ENCODE measurements around the gene PKMYT1.
A peak's percentile ranks its signal among the peaks of the same experiment; 100 is the strongest.

PKMYT1 gene

DNA sequence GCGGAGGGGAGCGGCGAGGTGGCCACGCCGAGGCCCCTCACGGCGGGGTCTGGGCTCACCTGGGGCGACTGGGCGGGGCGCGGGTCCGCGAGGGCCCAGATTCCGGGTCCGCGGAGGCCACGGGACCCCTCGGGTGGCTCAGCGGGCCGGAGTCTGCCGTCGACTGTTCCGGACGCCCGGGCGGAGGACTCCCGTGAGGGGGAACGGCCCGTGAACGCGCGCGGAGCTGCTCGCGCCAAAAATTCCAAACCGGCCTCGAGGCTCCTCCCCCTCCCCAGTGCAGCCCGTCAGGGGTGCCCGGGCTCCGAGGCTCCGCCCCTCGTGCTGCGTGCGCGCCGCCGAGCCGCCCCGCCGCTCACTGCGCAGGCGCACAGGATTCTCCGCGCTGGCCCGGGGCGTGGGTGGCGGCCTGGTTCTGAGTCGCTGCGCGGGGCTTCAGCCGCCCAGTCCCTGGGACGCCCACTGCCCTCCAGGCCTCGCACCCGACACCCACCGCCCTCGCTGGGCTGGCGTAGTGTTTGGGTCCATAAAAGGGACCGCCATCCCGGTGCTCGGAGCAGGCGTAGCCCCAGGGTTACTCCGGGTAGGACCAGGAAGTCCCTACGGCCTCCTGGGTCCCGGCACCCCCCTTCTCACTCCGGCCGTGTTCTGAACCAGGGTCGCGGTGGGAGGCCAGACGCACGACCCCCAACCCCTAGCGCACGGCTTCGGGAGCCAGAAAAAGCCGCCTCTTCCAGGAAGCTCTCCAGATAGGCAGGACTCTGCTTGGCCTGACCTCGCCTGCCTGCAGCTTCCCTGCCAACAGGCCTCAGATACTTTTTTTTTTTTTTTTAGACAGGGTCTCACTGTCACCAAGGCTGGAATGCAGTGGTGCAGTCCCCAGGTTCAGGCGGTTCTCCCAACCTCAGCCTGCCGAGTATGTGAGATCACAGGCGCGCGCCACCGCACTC is at the start of gene PKMYT1:
PKMYT1 (minus strand) TSS at position 220 of the 950 bp plus-strand sequence. CDS start 789 bp downstream, outside the sequence.
- peak; percentile 97 for DNase-seq

DNA sequence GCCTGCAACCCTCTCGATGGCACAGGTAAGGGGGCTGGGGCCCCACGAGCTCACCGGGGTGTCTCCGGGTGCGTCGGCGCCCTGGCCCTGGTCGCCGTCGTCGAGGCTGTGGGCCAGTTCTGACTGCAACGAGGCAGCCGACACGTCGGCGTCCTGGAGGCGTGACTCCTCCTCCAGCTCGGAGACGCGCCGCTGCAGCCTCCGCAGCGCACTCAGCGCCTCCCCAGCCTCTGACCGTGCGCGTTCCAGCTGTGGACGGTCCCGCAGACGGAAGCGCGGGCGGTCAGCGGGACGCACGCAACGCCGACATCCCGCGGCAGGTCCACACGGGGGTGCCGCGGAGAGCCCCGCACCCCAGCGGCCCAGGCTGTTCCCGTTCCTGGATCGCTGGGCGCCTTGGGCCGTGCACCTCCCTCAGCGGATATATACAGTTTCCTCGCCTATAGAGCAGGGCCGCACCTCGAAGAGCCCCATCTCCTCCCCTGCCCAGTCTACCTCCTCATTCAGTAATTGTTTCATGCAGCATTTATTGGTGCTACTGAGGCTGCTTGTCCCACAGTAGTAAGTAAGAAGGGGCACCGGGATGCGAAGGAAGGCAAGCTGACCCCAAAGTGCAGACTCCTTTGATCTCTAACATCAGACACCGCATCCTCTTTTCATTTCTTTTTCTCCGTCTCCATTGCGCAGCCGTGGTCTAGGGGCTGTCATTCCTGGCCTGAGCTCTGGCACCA is 49.4 kb upstream of the PKMYT1 start:
- DNase-seq = peak; percentile 74

DNA sequence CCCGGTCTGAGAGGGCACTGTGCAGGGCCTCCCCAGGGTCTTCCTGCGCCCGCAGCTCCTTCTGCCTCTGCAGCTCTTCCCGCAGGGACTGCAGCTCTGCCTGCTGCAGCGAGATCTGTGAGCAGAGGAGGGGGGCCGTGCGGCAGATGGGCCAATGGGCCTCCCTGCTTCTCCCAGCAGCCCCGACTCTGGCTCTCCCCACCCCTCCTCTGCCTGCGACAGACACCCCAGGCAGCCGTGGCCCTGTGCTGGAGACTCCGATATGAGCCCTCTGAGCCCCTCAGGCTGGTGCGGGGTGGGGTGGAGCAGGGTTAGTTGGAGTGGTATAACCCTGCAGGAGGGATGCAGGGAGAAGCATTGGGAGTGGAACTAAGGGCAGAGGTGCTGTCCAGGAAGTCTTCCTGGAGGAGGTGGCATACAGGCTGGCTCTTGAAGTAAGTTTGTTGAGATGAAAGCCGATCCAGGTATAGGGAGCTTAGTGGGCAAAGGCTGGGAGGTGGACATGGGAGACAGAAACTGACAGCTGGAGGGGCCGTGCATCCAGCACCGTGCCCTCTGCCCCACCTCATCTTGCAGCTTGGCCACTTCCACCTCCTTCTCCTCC is 48.6 kb upstream of the PKMYT1 start:
- no peak for DNase-seq

DNA sequence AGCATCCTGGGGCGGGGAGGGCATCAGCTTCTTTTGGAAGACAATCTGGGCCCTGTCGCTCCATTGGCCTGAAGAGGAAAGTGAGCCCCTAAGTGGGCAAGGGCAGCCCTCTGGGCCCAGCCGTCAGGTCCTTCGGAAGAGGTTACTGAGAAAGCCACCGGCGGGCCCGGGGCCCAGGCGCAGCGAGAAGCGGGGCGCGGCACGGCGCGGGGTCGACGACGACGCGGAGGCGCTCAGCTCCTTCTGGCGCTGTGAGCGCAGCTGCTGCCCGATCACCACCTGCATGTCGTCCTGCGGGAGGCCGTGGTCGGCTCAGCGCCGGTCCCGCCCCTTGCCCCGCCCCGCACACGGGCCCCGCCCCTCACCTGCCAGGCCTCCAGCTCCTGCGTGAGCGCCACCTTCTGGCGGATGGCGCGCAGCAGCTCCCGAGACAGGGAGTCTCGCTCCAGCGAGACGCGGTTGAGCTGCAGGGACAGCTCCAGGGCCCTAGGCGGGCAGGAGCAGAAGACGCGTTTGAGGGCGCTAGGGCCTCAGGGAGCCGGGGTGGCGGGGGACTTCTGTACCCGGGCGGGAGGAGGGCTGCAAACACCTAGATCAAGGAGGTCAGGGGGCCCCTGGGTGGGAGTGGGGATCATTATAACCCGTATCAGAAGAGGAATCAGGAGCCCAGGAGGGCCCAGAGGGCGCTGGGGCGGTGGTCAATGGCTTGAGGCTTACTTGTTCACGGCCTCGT is 47.9 kb upstream of the PKMYT1 start:
- DNase-seq = peak; percentile 97

DNA sequence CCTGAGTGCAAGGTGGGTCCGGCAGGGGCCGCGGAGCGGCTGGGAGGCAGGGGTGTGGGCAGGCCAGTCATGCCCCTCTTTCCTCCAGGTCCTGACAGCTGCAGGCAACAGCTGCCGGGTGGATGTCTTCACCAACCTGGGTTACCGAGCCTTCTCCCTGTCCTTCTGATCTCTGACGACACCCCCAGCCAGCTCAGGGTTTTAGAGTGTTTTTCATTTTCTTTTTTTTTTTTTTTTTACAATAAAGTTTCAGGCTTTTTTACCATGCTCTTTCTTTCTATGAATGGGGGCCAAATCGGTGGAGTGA is 47.2 kb upstream of the PKMYT1 start:
- DNase-seq = no peak

DNA sequence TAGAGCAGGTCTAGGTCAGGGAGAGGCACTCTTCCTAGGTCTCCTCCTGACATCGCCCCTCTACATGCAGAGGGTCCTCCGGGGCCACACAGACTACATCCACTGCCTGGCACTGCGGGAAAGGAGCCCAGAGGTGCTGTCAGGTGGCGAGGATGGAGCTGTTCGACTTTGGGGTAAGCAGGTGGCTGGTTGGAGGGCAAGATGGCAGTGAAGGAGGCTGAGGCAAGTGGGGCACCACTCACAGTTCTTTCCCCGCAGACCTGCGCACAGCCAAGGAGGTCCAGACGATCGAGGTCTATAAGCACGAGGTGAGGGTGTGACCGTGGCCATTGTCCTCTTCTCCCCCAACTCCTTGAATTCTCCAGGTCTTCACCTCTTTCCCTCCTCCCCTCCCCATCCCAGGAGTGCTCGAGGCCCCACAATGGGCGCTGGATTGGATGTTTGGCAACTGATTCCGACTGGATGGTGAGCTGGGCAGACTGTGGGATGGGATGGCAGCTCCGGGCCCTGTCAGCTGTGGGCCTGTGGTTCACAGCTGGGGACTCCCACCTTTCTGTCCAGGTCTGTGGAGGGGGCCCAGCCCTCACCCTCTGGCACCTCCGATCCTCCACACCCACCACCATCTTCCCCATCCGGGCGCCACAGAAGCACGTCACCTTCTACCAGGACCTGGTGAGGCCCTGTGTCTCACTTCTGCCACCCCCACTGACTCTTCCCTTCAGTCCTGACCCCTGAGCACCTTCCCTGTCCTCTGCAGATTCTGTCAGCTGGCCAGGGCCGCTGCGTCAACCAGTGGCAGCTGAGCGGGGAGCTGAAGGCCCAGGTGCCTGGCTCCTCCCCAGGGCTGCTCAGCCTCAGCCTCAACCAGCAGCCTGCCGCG is 46.6 kb upstream of the PKMYT1 start:
- DNase-seq = no peak

DNA sequence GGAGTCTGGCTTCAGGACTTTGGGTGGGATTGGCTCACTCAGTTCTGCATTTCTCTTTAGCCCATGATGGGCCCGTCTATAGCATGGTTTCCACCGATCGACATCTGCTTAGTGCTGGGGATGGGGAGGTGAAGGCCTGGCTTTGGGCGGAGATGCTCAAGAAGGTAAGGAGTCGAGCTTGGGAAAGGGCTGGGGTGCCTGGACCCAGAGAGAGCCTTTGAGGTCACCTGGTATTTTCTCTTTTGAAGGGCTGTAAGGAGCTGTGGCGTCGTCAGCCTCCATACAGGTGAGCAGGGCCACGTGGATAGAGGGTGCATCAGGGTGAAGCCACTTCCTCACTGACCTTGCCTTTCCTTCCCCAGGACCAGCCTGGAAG is 45.7 kb upstream of the PKMYT1 start:
- no peak for DNase-seq

DNA sequence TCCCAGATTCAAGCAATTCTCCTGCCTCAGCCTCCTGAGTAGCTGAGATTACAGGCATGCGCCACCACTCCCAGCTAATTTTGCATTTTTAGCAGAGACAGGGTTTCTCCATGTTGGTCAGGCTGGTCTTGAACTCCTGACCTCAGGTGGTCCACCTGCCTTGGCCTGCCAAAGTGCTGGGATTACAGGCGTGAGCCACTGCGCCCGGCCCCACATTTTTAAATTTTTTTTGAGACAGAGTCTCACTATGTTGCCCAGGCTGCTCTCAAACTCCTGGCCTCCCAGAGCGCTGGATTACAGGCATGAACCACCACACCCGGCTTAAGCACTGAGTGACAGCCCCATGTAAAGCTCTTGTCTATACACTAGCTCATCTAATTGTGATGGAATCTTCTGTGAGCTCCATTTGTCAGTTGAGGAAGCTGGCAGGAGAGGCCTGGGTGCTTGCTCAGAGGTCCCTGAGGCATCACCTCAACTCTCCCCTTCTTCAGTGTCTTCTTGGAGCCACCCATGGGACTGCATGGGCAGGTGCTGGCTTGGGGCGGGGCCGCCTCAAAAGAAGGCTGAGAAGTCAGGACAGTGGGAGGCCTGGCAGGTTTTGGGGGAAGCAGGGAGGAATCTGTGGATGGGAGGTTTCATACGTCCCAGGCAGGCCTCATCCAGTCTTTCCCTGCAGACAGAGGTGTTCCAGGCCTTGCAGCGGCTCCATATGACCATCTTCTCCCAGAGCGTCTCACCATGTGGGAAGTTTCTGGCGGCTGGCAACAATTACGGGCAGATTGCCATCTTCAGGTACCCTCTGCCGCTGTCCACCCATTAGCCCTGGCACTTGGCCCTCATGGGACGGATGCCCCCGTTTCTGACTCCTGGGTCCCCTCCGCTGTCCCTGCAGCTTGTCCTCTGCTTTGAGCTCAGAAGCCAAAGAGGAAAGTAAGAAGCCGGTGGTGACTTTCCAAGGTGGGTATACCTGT is 45.1 kb upstream of the PKMYT1 start:
- DNase-seq = no peak

DNA sequence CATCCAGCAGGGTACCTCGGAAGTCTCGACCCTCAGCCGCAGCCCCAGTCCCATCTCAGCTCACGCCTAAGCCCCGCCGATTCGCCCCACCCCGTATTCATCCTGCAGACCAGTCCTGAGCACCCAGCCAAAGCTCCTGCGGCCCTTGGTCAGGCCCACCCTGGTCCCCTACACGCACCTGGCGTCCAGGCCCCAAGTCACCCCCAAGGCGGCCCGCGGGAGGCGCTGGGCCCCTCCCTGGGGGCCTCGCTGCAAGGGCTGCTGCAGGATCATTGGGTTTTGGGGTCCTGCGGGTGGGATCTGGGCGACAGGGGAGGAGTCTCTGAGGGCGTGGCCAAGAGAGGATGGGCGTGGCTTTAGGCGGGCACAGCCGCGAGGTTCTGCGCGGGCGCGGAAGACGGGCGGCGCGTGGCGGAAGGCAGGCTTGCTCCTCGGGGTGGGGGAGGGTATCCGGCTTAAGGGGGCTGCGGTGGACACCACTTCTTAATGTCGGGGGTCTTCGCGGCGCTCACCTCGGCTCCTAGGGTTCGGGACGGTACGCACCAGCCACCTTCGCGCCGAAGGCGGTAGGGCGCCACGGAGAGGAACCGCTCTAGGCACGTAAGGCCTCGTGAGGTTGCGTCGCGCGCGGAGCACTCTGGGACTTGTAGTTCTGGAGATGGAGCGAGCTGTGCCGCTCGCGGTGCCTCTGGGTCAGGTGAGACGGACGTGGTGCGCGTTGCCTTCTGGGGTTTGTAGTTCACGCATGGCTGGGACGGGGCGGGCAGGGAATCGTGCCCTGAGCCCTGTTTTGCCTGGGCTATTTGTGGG is 43.6 kb upstream of the PKMYT1 start, which contains the start of the genes HCFC1R1 and THOC6:
HCFC1R1 (minus strand) TSS at position 274 of the 810 bp plus-strand sequence; CDS start at position 273, 1 bp downstream.
THOC6 (plus strand) TSS at position 367 of the 810 bp plus-strand sequence; CDS start at position 659, 292 bp downstream.
- DNase-seq = peak; percentile 100

DNA sequence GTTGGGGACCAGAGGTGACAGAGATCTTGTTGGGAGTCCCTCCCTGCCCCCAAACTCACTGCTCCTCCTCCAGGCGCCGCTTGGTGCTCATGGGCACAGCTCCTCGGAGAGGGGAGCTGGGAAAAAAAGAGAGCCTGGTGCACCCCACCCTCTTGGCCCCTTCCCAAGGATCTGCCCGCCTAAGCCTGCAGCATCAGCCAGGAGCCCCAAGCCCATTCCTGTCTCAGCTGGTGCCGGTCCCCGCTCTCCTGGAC is 43.1 kb upstream of the PKMYT1 start:
- peak; percentile 59 for DNase-seq

DNA sequence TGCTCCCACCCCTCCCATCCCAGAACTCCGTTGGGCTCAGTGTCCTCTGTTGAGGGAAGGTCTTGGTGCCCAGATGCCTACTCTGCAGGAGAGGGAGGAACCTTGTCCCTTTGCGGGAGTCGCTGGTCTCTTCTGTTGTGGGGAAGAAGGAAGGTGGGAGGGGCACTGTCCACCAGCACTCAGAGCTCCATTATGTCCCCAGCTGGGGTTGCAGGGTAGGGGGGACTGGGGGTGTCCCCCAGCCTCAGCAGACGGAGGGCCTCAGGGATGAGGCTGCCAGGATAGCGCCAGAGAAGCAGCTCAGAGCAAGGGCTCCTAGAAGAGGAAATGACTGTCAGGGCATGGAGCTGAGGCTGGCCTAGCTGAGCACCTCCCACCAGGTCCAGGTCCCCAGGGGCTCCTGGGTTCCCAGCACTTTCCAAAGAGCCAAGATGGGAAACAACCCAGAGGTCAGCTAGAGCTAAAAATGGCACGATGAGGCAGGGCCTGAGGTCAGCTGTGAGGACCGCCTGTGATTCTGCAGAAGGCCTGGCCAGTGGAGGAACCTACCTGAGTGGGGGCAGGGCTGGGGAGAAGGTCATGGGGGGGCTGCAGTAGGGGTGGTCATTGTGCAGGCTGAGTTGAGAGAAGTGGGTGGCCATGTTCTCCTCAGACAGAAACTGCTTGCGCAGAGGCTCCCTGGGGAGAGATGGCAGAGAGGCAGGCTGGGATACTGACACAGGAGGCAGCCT is 42.6 kb upstream of the PKMYT1 start:
- peak; percentile 12 for DNase-seq

DNA sequence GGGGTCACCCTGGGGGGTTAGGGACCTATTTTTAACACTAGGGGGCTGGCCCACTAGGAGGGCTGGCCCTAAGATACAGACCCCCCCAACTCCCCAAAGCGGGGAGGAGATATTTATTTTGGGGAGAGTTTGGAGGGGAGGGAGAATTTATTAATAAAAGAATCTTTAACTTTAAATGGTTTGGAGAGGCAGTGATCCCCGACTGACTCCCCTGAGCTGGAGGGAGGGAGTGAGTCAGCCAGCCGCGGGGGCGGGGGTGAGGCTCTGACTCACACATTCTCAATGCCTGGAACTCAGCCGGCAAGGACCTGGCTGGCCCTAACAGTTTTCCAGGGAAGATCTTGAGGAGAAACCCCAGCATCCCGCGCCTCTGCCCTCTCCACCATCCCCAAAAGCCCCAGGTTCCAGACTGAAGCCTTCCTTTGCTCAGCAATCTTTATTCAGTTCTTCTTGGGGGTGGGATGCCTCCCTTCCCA is 42.0 kb upstream of the PKMYT1 start:
- peak; percentile 47 for DNase-seq

DNA sequence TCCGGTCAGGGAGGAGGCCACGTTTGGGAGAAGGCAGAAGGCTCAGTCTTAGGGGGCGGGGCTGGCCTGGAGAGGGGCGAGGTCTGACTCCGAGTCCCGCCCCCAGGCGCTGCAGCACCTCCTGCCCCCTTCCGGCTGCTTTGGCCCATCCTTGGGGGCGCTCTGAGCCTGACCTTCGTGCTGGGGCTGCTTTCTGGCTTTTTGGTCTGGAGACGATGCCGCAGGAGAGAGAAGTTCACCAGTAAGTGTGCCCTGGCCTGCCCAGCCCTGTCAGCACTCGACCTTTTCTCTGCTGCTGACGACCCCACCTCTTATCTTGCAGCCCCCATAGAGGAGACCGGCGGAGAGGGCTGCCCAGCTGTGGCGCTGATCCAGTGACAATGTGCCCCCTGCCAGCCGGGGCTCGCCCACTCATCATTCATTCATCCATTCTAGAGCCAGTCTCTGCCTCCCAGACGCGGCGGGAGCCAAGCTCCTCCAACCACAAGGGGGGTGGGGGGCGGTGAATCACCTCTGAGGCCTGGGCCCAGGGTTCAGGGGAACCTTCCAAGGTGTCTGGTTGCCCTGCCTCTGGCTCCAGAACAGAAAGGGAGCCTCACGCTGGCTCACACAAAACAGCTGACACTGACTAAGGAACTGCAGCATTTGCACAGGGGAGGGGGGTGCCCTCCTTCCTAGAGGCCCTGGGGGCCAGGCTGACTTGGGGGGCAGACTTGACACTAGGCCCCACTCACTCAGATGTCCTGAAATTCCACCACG is 41.4 kb upstream of the PKMYT1 start:
- DNase-seq = peak; percentile 88

DNA sequence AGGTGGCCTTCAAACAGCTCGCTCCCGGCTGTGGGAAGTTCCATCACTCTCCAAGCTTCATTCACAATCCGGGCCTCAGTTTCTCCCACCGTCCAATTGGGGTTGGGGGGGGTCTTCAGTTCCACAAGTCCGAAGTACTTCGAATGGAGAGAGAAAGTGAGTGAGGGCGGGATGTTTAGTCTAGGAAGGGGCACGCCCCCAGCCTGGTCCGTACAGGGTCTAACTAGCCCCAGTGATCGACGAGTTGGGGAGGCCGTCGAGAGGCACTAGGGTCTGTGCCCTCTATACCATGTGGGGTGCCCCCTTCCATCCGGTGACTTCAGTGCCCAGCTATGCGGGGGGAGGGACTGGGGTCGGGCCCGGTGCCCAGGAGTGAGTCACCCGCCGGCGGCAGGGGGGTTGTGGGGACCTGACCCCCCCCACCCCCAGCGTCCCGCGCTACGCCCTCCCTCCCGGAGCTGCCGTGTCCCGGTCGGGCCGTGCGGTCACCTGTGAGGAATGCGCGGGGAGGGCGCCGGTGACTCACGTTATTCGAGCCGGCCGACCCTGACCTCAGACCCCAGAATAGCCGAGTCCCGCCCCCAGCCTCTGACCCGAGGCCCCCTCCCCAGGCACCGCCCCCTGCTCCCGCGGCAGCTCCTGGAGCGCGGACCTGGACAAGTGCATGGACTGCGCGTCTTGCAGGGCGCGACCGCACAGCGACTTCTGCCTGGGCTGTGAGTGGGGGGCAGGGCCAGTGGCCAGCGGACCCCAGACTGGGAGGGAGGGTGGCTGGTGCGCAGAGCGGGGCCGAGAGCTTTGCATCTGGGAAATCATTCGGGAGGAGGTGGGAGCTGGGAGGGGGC is 40.6 kb upstream of the PKMYT1 start:
- peak; percentile 74 for DNase-seq

DNA sequence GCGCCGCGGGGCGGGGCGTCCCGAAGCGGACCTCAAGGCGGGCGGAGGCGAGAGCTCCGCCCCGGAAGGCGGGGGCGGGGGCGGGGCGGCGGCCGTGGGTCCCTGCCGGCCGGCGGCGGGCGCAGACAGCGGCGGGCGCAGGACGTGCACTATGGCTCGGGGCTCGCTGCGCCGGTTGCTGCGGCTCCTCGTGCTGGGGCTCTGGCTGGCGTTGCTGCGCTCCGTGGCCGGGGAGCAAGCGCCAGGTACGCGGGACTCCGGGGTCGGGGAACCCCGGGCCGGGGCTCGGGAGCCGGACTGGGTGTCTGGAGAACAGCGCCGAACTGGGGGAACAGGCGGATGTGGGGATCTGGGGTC is 40.0 kb upstream of the PKMYT1 start, which contains the start of gene TNFRSF12A:
TNFRSF12A (plus strand) TSS at position 122 of the 357 bp plus-strand sequence; CDS start at position 152, 30 bp downstream.
- DNase-seq = peak; percentile 94

DNA sequence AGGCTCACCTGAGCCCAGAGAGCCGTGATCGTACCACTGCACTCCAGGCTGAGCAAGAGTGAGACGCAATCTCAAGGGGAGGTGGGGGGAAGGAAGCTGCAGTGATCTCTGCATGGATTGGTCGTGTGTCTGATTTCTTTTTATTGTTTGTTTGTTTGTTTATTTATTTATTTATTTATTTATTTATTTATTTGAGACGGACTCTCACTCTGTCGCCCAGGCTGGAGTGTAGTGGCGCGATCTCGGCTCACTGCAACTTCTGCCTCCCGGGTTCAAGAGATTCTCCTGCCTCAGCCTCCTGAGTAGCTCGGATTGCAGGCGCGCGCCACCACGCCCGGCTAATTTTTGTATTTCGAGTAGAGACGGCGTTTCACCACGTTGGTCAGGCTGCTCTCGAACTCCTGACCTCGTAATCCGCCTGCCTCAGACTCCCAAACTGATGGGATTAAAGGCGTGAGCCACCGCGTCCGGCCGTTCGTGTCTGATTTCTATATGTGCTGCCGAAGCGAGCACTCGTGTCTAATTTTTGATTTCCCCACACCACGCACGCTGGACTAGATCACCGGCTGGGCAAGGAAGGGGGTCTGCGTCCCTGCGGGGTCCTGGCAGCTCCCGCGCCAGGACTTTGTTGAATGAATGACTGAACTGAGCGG is 39.5 kb upstream of the PKMYT1 start:
- DNase-seq = no peak

Measured in RPMI8226 (cell line).